Measurements from ENCODE around the gene HOXD10.

The HOXD10 gene

GRCh38 chr2:176155356-176156044, 38.9 kb downstream of the HOXD10 start:
- TF ChIP-seq ZFP3 (CRISPR knock-in tag; IDR thresholded peaks at IDR 0.05), result no peak
- no peak for TF ChIP-seq CSDC2 (CRISPR knock-in tag; IDR thresholded peaks at IDR 0.05)
- no peak for TF ChIP-seq ARNTL (CRISPR knock-in tag; IDR thresholded peaks at IDR 0.05; ENCODE audit: borderline replicate concordance, low read depth)
- no peak for TF ChIP-seq TOX (CRISPR knock-in tag; IDR thresholded peaks at IDR 0.05; ENCODE audit: borderline replicate concordance)
- TF ChIP-seq, protein P1, sequence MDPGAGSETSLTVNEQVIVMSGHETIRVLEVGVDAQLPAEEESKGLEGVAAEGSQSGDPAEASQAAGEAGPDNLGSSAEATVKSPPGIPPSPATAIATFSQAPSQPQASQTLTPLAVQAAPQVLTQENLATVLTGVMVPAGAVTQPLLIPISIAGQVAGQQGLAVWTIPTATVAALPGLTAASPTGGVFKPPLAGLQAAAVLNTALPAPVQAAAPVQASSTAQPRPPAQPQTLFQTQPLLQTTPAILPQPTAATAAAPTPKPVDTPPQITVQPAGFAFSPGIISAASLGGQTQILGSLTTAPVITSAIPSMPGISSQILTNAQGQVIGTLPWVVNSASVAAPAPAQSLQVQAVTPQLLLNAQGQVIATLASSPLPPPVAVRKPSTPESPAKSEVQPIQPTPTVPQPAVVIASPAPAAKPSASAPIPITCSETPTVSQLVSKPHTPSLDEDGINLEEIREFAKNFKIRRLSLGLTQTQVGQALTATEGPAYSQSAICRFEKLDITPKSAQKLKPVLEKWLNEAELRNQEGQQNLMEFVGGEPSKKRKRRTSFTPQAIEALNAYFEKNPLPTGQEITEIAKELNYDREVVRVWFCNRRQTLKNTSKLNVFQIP (CRISPR knock-in tag; IDR thresholded peaks at IDR 0.05; ENCODE audit: borderline replicate concordance, low read depth), result no peak
- no peak for ATAC-seq

DNA sequence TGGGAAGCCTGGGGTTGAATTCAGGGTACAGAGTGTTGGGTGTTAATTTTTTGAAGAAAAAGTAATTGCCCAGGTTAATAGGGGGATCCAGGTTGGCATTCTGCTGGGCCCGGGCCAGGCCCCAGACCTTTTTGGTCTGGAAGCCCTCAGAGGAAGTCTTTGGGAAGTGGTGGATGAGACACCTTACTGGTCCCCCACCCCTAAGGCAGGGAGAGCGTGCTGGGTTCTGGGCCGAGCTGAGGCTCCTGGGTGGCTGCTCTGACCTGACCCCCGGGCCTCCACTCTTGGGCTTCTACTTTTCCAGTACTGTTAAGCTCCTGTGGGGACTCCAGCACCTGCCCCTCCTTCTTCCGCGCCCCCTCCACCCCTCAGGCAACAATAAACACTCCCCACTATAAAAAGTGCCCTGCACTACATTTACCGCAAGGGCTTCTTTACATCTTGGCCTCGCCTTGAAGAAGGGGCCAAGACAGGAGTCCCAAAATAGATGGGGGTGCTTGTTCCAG, 39.8 kb downstream of the HOXD10 start:
- no peak for ATAC-seq

DNA sequence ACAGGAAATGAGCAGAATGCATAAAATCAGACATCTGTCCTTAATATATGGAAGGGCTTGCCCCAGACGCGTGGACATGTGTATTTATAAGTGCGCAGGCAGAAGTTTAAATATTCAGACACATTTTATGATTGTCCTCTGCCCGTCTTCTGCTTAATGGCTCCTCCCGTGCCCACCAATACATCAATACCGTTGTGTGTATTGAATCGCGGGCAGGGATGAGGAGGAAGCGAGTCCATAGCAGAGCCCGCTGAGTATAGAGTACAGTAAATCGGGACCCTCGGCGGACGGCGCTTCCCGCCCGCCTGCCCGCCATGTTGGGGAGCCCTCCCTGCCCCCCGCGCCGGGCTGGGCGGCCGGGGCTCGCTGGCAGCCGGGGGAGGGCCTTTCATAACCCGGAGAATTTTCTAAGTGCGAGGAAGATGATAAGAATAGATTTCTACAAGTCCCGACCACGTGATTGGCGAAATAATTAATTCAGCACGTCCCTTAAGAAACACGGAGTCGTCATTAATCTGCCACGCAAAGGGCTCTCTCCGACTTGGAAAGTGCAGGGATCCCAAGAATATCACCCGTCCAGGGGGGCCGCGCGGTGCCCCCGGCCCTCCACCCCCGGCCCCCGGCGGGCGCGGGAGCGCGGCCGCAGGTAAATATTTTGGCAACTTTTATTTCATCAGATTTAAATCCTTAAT, 40.4 kb downstream of the HOXD10 start, which contains the start of gene HOXD3:
Gene HOXD3, plus strand, starts transcription at position 501 of the 692 bp plus-strand sequence. CDS start 11,808 bp downstream, outside the sequence.
- no peak for TF ChIP-seq BACH2 (CRISPR knock-in tag; IDR thresholded peaks at IDR 0.05; ENCODE audit: borderline replicate concordance)
- no peak for TF ChIP-seq ZNF565 (CRISPR knock-in tag; conservative IDR thresholded peaks at IDR 0.05; ENCODE audit: low read depth)
- ATAC-seq, result peak; percentile 17

More for the DNA sequence above, 39.8 kb downstream of the HOXD10 start:
- TF ChIP-seq TSHZ2 (CRISPR knock-in tag; IDR thresholded peaks at IDR 0.05) (no peak), RARB (CRISPR knock-in tag; IDR thresholded peaks at IDR 0.05) (no peak), CSDC2 (CRISPR knock-in tag; IDR thresholded peaks at IDR 0.05) (no peak), ZNF8 (CRISPR knock-in tag; IDR thresholded peaks at IDR 0.05) (no peak), ARNTL (CRISPR knock-in tag; IDR thresholded peaks at IDR 0.05; ENCODE audit: borderline replicate concordance, low read depth) (no peak), OSR1 (CRISPR knock-in tag; IDR thresholded peaks at IDR 0.05) (no peak), SNAI2 (CRISPR knock-in tag; IDR thresholded peaks at IDR 0.05) (no peak), ZNF70 (CRISPR knock-in tag; IDR thresholded peaks at IDR 0.05) (no peak)
- TF ChIP-seq, protein P1 (CRISPR knock-in tag; IDR thresholded peaks at IDR 0.05; ENCODE audit: borderline replicate concordance, low read depth), result no peak
- TF ChIP-seq, protein P2, sequence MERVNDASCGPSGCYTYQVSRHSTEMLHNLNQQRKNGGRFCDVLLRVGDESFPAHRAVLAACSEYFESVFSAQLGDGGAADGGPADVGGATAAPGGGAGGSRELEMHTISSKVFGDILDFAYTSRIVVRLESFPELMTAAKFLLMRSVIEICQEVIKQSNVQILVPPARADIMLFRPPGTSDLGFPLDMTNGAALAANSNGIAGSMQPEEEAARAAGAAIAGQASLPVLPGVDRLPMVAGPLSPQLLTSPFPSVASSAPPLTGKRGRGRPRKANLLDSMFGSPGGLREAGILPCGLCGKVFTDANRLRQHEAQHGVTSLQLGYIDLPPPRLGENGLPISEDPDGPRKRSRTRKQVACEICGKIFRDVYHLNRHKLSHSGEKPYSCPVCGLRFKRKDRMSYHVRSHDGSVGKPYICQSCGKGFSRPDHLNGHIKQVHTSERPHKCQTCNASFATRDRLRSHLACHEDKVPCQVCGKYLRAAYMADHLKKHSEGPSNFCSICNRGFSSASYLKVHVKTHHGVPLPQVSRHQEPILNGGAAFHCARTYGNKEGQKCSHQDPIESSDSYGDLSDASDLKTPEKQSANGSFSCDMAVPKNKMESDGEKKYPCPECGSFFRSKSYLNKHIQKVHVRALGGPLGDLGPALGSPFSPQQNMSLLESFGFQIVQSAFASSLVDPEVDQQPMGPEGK (CRISPR knock-in tag; IDR thresholded peaks at IDR 0.05; ENCODE audit: borderline replicate concordance), result no peak

DNA sequence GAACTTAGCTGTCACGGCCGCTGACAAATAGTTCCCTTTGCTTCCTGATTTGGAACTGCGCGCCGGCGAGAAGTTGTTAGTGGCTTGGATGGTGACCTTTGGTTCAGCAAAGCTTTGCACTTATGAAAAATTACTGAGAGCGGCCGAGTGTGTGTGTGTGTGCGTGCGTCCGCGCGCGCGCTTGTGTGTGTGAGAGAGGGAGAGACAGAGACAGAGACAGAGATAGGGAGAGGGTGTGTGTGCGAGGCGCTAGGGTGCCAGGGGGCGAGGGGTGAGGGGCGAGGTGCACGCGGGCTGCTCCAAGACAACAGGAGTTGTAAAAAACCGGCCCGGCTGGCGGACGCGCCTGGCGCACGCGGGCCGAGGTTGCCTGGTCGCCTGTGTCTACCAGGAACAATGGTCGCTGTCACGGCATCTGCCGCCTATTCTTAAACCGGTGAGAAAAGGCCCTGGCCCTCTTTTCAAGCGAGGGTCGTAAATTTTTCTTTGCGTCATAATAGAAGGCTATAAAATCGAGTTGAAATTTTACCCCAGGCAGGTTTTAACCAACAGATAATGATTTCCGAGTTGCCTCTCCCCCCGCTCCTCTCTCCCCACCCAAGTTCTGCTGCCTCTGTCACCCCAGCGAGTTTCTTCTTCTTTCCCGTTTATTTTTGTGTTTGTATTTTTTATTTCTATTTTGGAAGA, 41.1 kb downstream of the HOXD10 start:
- TF ChIP-seq SNAI2 (CRISPR knock-in tag; IDR thresholded peaks at IDR 0.05) (no peak), ZFP3 (CRISPR knock-in tag; IDR thresholded peaks at IDR 0.05) (no peak), ESRRG (CRISPR knock-in tag; IDR thresholded peaks at IDR 0.05) (no peak), CSRNP3 (CRISPR knock-in tag; IDR thresholded peaks at IDR 0.05) (0 out of 2 replicates have a peak, but pooled peaks have one; percentile 28), ZNF8 (CRISPR knock-in tag; IDR thresholded peaks at IDR 0.05) (no peak), ZNF565 (CRISPR knock-in tag; conservative IDR thresholded peaks at IDR 0.05; ENCODE audit: low read depth) (no peak), TCF4 (CRISPR knock-in tag; IDR thresholded peaks at IDR 0.05; ENCODE audit: borderline replicate concordance) (no peak)
- TF ChIP-seq, protein P2 (CRISPR knock-in tag; IDR thresholded peaks at IDR 0.05; ENCODE audit: borderline replicate concordance), result no peak
- ATAC-seq, result peak; percentile 74
